ENCODE measurements around the gene EDDM3A.
"Not testable (repeated sequence)": the region's sequence is repeated elsewhere in the genome, so short reads cannot be mapped to it uniquely, and the experiment has no call there.

Gene EDDM3A

GRCh38 chr14:20732979-20733635 is 12.6 kb upstream of the EDDM3A start:
- in situ Hi-C loops (cut with MboI; ENCODE audit: low sequenced_read_pairs) = no loop called here

GRCh38 chr14:20733684-20734429 is 11.8 kb upstream of the EDDM3A start:
- in situ Hi-C loops (cut with MboI; ENCODE audit: low sequenced_read_pairs) = no loop called here

GRCh38 chr14:20734430-20734806 is 11.3 kb upstream of the EDDM3A start:
- in situ Hi-C loops (cut with MboI; ENCODE audit: low sequenced_read_pairs) = no loop called here

GRCh38 chr14:20738292-20738691 is 7.4 kb upstream of the EDDM3A start:
- in situ Hi-C loops (cut with MboI; ENCODE audit: low sequenced_read_pairs) = not testable (repeated sequence)

- in situ Hi-C loops (cut with MboI; ENCODE audit: low sequenced_read_pairs) = no loop called here
Measured at GRCh38 chr14:20742132-20742531, 3.6 kb upstream of the EDDM3A start.

GRCh38 chr14:20743556-20743955 is 2.1 kb upstream of the EDDM3A start:
- in situ Hi-C loops (cut with MboI; ENCODE audit: low sequenced_read_pairs) = no loop called here

GRCh38 chr14:20746566-20746965 is 879 bp downstream of the EDDM3A start:
- in situ Hi-C loops (cut with MboI; ENCODE audit: low sequenced_read_pairs) = no loop called here

- in situ Hi-C loops (cut with MboI; ENCODE audit: low sequenced_read_pairs) = no loop called here
Measured at GRCh38 chr14:20748439-20748838, 2.8 kb downstream of the EDDM3A start.

GRCh38 chr14:20750194-20750593 is 4.5 kb downstream of the EDDM3A start:
- in situ Hi-C loops (cut with MboI; ENCODE audit: low sequenced_read_pairs) = no loop called here

GRCh38 chr14:20751963-20752562 is 6.4 kb downstream of the EDDM3A start:
- in situ Hi-C loops (cut with MboI; ENCODE audit: low sequenced_read_pairs) = no loop called here

- in situ Hi-C loops (cut with MboI; ENCODE audit: low sequenced_read_pairs) = no loop called here
Measured at GRCh38 chr14:20754308-20754707, 8.6 kb downstream of the EDDM3A start.

- in situ Hi-C loops (cut with MboI; ENCODE audit: low sequenced_read_pairs) = no loop called here
Measured at GRCh38 chr14:20755037-20755436, 9.3 kb downstream of the EDDM3A start.

- in situ Hi-C loops (cut with MboI; ENCODE audit: low sequenced_read_pairs) = no loop called here
Measured at GRCh38 chr14:20757965-20758364, 12.3 kb downstream of the EDDM3A start.

- in situ Hi-C loops (cut with MboI; ENCODE audit: low sequenced_read_pairs) = not testable (repeated sequence)
Measured at GRCh38 chr14:20759465-20759864, 13.8 kb downstream of the EDDM3A start.

GRCh38 chr14:20760950-20761349 is 15.3 kb downstream of the EDDM3A start:
- in situ Hi-C loops (cut with MboI; ENCODE audit: low sequenced_read_pairs) = no loop called here

GRCh38 chr14:20768593-20768892 is 22.9 kb downstream of the EDDM3A start:
- in situ Hi-C loops (cut with MboI; ENCODE audit: low sequenced_read_pairs) = no loop called here

- in situ Hi-C loops (cut with MboI; ENCODE audit: low sequenced_read_pairs) = no loop called here
Measured at GRCh38 chr14:20769421-20769820, 23.7 kb downstream of the EDDM3A start.

- in situ Hi-C loops (cut with MboI; ENCODE audit: low sequenced_read_pairs) = no loop called here
Measured at GRCh38 chr14:20772650-20773049, 27.0 kb downstream of the EDDM3A start.

- in situ Hi-C loops (cut with MboI; ENCODE audit: low sequenced_read_pairs) = no loop called here
Measured at GRCh38 chr14:20774258-20774824, 28.7 kb downstream of the EDDM3A start.

- in situ Hi-C loops (cut with MboI; ENCODE audit: low sequenced_read_pairs) = no loop called here
Measured at GRCh38 chr14:20775043-20775442, 29.4 kb downstream of the EDDM3A start.

GRCh38 chr14:20775901-20776300 is 30.2 kb downstream of the EDDM3A start:
- in situ Hi-C loops (cut with MboI; ENCODE audit: low sequenced_read_pairs) = no loop called here

GRCh38 chr14:20781803-20782202 is 36.1 kb downstream of the EDDM3A start:
- in situ Hi-C loops (cut with MboI; ENCODE audit: low sequenced_read_pairs) = no loop called here
